Stimulated activated CD4-positive, alpha-beta T cell treated with anti-CD3 and anti-CD28 coated beads, TNF-alpha, amount 100 ng/mL, for 4 hours (primary cell): ENCODE data around the gene RXRA.

ENCODE experiments used
- DNase-seq, 3 experiments: peaks; one replicate each; pipeline ENCODE4 v3.0.0-alpha.2; 2020; ENCODE audit warnings: low read depth in 3 of 3

Gene RXRA

GRCh38 chr9:134381671-134382516, 55.6 kb downstream of the RXRA start:
- DNase-seq: no peak

GRCh38 chr9:134382733-134383132, 56.5 kb downstream of the RXRA start:
- no peak for DNase-seq

- DNase-seq: no peak
Measured at GRCh38 chr9:134383148-134383547, 56.9 kb downstream of the RXRA start.

GRCh38 chr9:134384811-134385479, 58.7 kb downstream of the RXRA start:
- no peak for DNase-seq

GRCh38 chr9:134385915-134386314, 59.7 kb downstream of the RXRA start:
- no peak for DNase-seq

GRCh38 chr9:134386951-134387831, 60.9 kb downstream of the RXRA start:
- DNase-seq: no peak

GRCh38 chr9:134388289-134388808, 62.1 kb downstream of the RXRA start:
- no peak for DNase-seq

- no peak for DNase-seq
Measured at GRCh38 chr9:134388976-134389375, 62.7 kb downstream of the RXRA start.

GRCh38 chr9:134389642-134390041, 63.4 kb downstream of the RXRA start:
- no peak for DNase-seq

GRCh38 chr9:134390537-134390936, 64.3 kb downstream of the RXRA start:
- DNase-seq: peak; percentile 43 to 57 (median 48)

GRCh38 chr9:134390947-134391318, 64.7 kb downstream of the RXRA start:
- DNase-seq: no peak

- DNase-seq: peak; percentile 44 to 60 (median 49)
Measured at GRCh38 chr9:134391319-134392231, 65.3 kb downstream of the RXRA start.

- DNase-seq: no peak
Measured at GRCh38 chr9:134392900-134393299, 66.6 kb downstream of the RXRA start.

- no peak for DNase-seq
Measured at GRCh38 chr9:134393582-134394280, 67.5 kb downstream of the RXRA start.

GRCh38 chr9:134395002-134395517, 68.8 kb downstream of the RXRA start:
- DNase-seq: no peak

- no peak for DNase-seq
Measured at GRCh38 chr9:134395737-134396257, 69.5 kb downstream of the RXRA start.

GRCh38 chr9:134396258-134396742, 70.0 kb downstream of the RXRA start:
- DNase-seq: no peak

- peak in 2 of 3 experiments; percentile 40 to 45 for DNase-seq
Measured at GRCh38 chr9:134396825-134397224, 70.6 kb downstream of the RXRA start.

- DNase-seq: no peak
Measured at GRCh38 chr9:134398756-134399155, 72.5 kb downstream of the RXRA start.
